Adrenal gland (tissue), 5 donors: Measurements from ENCODE around the gene ZNRF3.

Experiments
- CTCF ChIP-seq, 6 experiments: fragments of 450-650 bp in 4 of 6; fragments of 200-600 bp in 2 of 6; sonication (generic) in 1 of 6; IDR thresholded peaks; 1 replicate in 5 of 6; 2 replicates in 1 of 6; pipeline versions ENCODE4 v1.5.1 to v1.8.0; 2016 to 2021; ENCODE audit warnings: antibody characterized with exemption in 6 of 6, mild to moderate bottlenecking in 2 of 6, moderate library complexity in 1 of 6
- POLR2A ChIP-seq, 2 donors: fragments of 450-650 bp; IDR thresholded peaks; one replicate each; pipeline ENCODE4 v1.6.1; 2017; ENCODE audit warnings: antibody characterized with exemption in 2 of 2, mild to moderate bottlenecking in 2 of 2, moderate library complexity in 1 of 2
- donor health status: DM: no; HTN: no; CAD: no.

GRCh38 chr22:29040385-29041275 is 157.3 kb downstream of the ZNRF3 start:
- TF ChIP-seq CTCF (IDR thresholded peaks at IDR 0.05): peak; percentile 91 to 98 (median 96)
- TF ChIP-seq POLR2A (IDR thresholded peaks at IDR 0.05): no peak
